GM12878 (cell line): Measurements from ENCODE around the gene ZC3H7B. TPM values are rescaled to one million over a fixed set of nuclear protein-coding genes. Genes with fewer than 3 reads are reported as not detected.

Experiments used
- ATAC-seq: fragments of 200-7000 bp; cut with Tn5 transposase; 3 replicates; pipeline ENCODE4 v1.9.1; 2020; ENCODE audit warnings: mild to moderate bottlenecking, moderate library complexity
- BruUV-seq: library from RNA; stranded (reverse); fragments of 400-500 nt; replicated peaks from 2 replicates; lab custom pipeline; 2021; lab: Mats Ljungman, UMichigan
- CTCF ChIA-PET: fragments of 300-600 bp; sonication (Branson Sonifier 250); formaldehyde crosslinking; extraction: SDS; loops from one replicate; lab custom pipeline; 2021; ENCODE audit warnings: inconsistent platforms; lab: Yijun Ruan, JAX
- POLR2A ChIA-PET: fragments of 350-600 bp; formaldehyde crosslinking; extraction: SDS; loops from one replicate; lab custom pipeline; 2021; ENCODE audit warnings: inconsistent platforms; lab: Charles Lee
- RAD21 ChIA-PET: fragments of 300-600 bp; sonication (Branson Sonifier 250); formaldehyde crosslinking; loops from one replicate; lab custom pipeline; 2023; ENCODE audit warnings: antibody characterized with exemption; ENCODE audit not compliant: unreplicated experiment; lab: Charles Lee
- SMC1A ChIA-PET: fragments of 300-600 bp; sonication (Branson Sonifier 250); formaldehyde crosslinking; loops from one replicate; lab custom pipeline; 2023; ENCODE audit not compliant: unreplicated experiment, uncharacterized antibody; lab: Charles Lee
- DNase-seq: peaks from one replicate; pipeline ENCODE4 v3.0.0-alpha.2; 2011; ENCODE audit warnings: low read depth, low spot score
- FAIRE-seq: peaks from 3 replicates; lab custom pipeline; 2011; peaks lifted over from hg19 to GRCh38; lab: Jason Lieb, UNC
- H2AFZ ChIP-seq: 2 replicates; pipeline ENCODE4 v1.6.0; 2011; ENCODE audit warnings: low read depth, low read length, control low read depth; ENCODE audit not compliant: control insufficient read depth
- H3K27ac ChIP-seq: 2 replicates; pipeline ENCODE4 v1.5.1; 2011; ENCODE audit warnings: control low read depth; ENCODE audit not compliant: control insufficient read depth, insufficient read depth
- H3K27me3 ChIP-seq, 2 experiments: replicated peaks in 1 of 2; 2 replicates each; pipeline versions ENCODE4 v1.6.0 to v1.6.1; 2011; ENCODE audit warnings: low read length in 1 of 2; ENCODE audit not compliant: control insufficient read depth in 2 of 2, insufficient read depth in 2 of 2
- H3K36me3 ChIP-seq, 2 experiments: 2 replicates each; pipeline ENCODE4 v1.5.1; 2011; ENCODE audit warnings: low read length in 1 of 2; ENCODE audit not compliant: control insufficient read depth in 2 of 2, insufficient read depth in 2 of 2
- H3K4me1 ChIP-seq: 2 replicates; pipeline ENCODE4 v1.6.1; 2011; ENCODE audit warnings: mild to moderate bottlenecking, low read length, moderate library complexity, mixed read lengths; ENCODE audit not compliant: control insufficient read depth, insufficient read depth
- H3K4me2 ChIP-seq: 2 replicates; pipeline ENCODE4 v1.6.0; 2011; ENCODE audit warnings: control low read depth; ENCODE audit not compliant: control insufficient read depth, insufficient read depth
- H3K4me3 ChIP-seq: fragments of 200-600 bp; sonication (generic); 2 replicates; pipeline ENCODE4 v1.5.1; 2016
- H3K79me2 ChIP-seq: 2 replicates; pipeline ENCODE4 v1.6.0; 2011; ENCODE audit warnings: low read length; ENCODE audit not compliant: control insufficient read depth, insufficient read depth
- H3K9ac ChIP-seq: 2 replicates; pipeline ENCODE4 v1.8.0; 2011; ENCODE audit warnings: low read length, control low read depth, mixed read lengths; ENCODE audit not compliant: control insufficient read depth, insufficient read depth
- H3K9me3 ChIP-seq: replicated peaks from 3 replicates; pipeline ENCODE4 v1.5.1; 2011; ENCODE audit warnings: mild to moderate bottlenecking, low read length; ENCODE audit not compliant: control insufficient read depth, insufficient read depth
- H4K20me1 ChIP-seq: 2 replicates; pipeline ENCODE4 v1.6.0; 2011; ENCODE audit not compliant: control insufficient read depth, insufficient read depth
- CHD2 ChIP-seq: IDR thresholded peaks from 2 replicates; pipeline ENCODE4 v1.6.1; 2011; ENCODE audit warnings: low read depth, low read length, improper control_type of control experiment, borderline replicate concordance
- EGR1 ChIP-seq, 2 experiments: IDR thresholded peaks; 1 replicate in 1 of 2; 2 replicates in 1 of 2; pipeline ENCODE4 v1.6.1; 2011 to 2012; ENCODE audit warnings: low read depth in 2 of 2, low read length in 2 of 2, borderline replicate concordance in 1 of 2, mild to moderate bottlenecking in 1 of 2, moderate library complexity in 1 of 2
- GABPA ChIP-seq: IDR thresholded peaks from 2 replicates; pipeline ENCODE4 v1.6.1; 2014; ENCODE audit warnings: antibody characterized with exemption, low read depth, mild to moderate bottlenecking, inconsistent platforms
- HCFC1 ChIP-seq: fragments of 150-350 bp; IDR thresholded peaks from 2 replicates; pipeline ENCODE4 v1.6.1; 2014; ENCODE audit warnings: low read length
- IRF3 ChIP-seq: fragments of 450-650 bp; IDR thresholded peaks from 2 replicates; pipeline ENCODE4 v1.6.1; 2014; ENCODE audit warnings: mild to moderate bottlenecking
- MEF2A ChIP-seq: IDR thresholded peaks from 2 replicates; pipeline ENCODE4 v1.6.1; 2011; ENCODE audit warnings: low read depth, mild to moderate bottlenecking, low read length, moderate library complexity; ENCODE audit not compliant: insufficient read depth
- MYC ChIP-seq: IDR thresholded peaks from 2 replicates; pipeline ENCODE4 v1.6.1; 2011; ENCODE audit warnings: mild to moderate bottlenecking, low read length, moderate library complexity, inconsistent platforms; ENCODE audit not compliant: insufficient read depth, insufficient replicate concordance, insufficient read length, severe bottlenecking
- NFYA ChIP-seq: IDR thresholded peaks from 2 replicates; pipeline ENCODE4 v1.6.1; 2011; ENCODE audit warnings: low read depth, mild to moderate bottlenecking, low read length, improper control_type of control experiment, borderline replicate concordance
- NR2F1 ChIP-seq: fragments of 450-650 bp; conservative IDR thresholded peaks from 2 replicates; pipeline ENCODE4 v1.6.1; 2017; ENCODE audit warnings: mild to moderate bottlenecking
- PAX5 ChIP-seq: IDR thresholded peaks from 2 replicates; pipeline ENCODE4 v1.6.1; 2011; ENCODE audit warnings: low read depth, low read length, borderline replicate concordance
- POLR2AphosphoS2 ChIP-seq: IDR thresholded peaks from 2 replicates; pipeline ENCODE4 v1.6.1; 2011; ENCODE audit warnings: low read depth, mild to moderate bottlenecking, low read length, improper control_type of control experiment, moderate library complexity
- SPI1 ChIP-seq: IDR thresholded peaks from 2 replicates; pipeline ENCODE4 v1.6.1; 2011; ENCODE audit warnings: low read depth, mild to moderate bottlenecking, low read length, moderate library complexity, borderline replicate concordance; ENCODE audit not compliant: insufficient read depth
- ZBTB4 ChIP-seq: fragments of 450-650 bp; formaldehyde crosslinking; IDR thresholded peaks from 2 replicates; pipeline ENCODE4 v1.4.0; 2022; ENCODE audit warnings: mild to moderate bottlenecking, moderate library complexity
- ZZZ3 ChIP-seq: IDR thresholded peaks from 2 replicates; pipeline ENCODE4 v1.6.1; 2011; ENCODE audit warnings: low read depth; ENCODE audit not compliant: control insufficient read depth, insufficient read length
- WGBS: methylation state at CpG from one replicate; pipeline ENCODE4 v1.1.6; 2016; ENCODE audit warnings: low lambda C conversion rate; ENCODE audit not compliant: insufficient replicate concordance, insufficient coverage; ENCODE audit errors: missing lambda C conversion rate; 5-methylcytosine and 5-hydroxymethylcytosine counted together
- in situ Hi-C: fragments of 300-500 bp; cut with MboI; formaldehyde crosslinking; loops from 9 replicates; pipeline ENCODE4 v1.14.3; 2018; ENCODE audit warnings: mixed read lengths
- intact Hi-C: fragments of 100-400 bp; cut with micrococcal nuclease; formaldehyde crosslinking; loops from one replicate; pipeline ENCODE4 v1.14.2; 2022; ENCODE audit not compliant: unreplicated experiment
- polyA plus RNA-seq, 11 experiments: library from polyadenylated mRNA; depleted of rRNA in 4 of 11; unstranded in 6 of 11; stranded (reverse) in 5 of 11; fragments of >200 nt; fragmentation: Nextera tagmentation in 4 of 11; fragmentation: Illumina TruSeq in 1 of 11; extraction: Ambion mirVana in 4 of 11; extraction: Trizol in 1 of 11; gene quantifications; 1 replicate in 1 of 11; 2 replicates in 10 of 11; pipeline versions ENCODE4 v1.2.1 to v1.2.3, GENCODE V29; 2011 to 2016; ENCODE audit warnings: inconsistent platforms in 2 of 11, missing spikeins in 2 of 11, low read depth in 1 of 11
- total RNA-seq, 4 experiments: library from RNA; depleted of rRNA in 3 of 4; stranded (reverse); fragments of >200 nt in 3 of 4; fragmentation: Illumina TruSeq in 1 of 4; extraction: Trizol in 1 of 4; gene quantifications; 2 replicates each; pipeline versions ENCODE4 v1.2.1 to v1.2.3, GENCODE V29; 2013 to 2021
- TF ChIP-seq, protein P1 (sequence below): fragments of 450-650 bp; IDR thresholded peaks from 2 replicates; pipeline ENCODE4 v1.6.1; 2018; ENCODE audit warnings: borderline replicate concordance, mild to moderate bottlenecking; ENCODE audit not compliant: partially characterized antibody
- TF ChIP-seq, protein P2 (sequence below): fragments of 150-350 bp; IDR thresholded peaks from 2 replicates; pipeline ENCODE4 v1.6.1; 2014; ENCODE audit warnings: mild to moderate bottlenecking, low read depth, low read length

ZC3H7B gene
- total and polyA plus RNA-seq, 10 of the 15 experiments (the other 5 are each of a cell fraction or from before 2014, with no cell fraction given): 0.26 to 52.3 (median 22.4) TPM

- POLR2A ChIA-PET: no interaction called here
- Histone ChIP-seq H3K79me2 (no peaks in the 10 kb centered on the region), H3K4me3 (no peak overlapping the region), H3K9ac (no peak overlapping the region), H2AFZ (no peak overlapping the region), H3K36me3 (peaks cover 14 to 59% of the 10 kb centered on the region in 2 experiments), H4K20me1 (no peaks in the 10 kb centered on the region), H3K4me1 (no peaks in the 10 kb centered on the region), H3K27me3 (no peaks in the 10 kb centered on the region), H3K4me2 (no peak overlapping the region), H3K27ac (no peak overlapping the region), H3K9me3 (no peaks in the 10 kb centered on the region)
- no peak for DNase-seq
- intact Hi-C loops: no loop called here
- no peak for FAIRE-seq
- CTCF ChIA-PET: interaction anchor here (1.1 kb wide), 1 partner anchor 16 kb away, joined by 4 read pairs; no protein-coding TSS in a partner anchor
- WGBS: 84% methylated on average over 6 of the region's 7 CpGs
- in situ Hi-C loops: no loop called here
- ATAC-seq: no peak
- SMC1A ChIA-PET: no interaction called here
- RAD21 ChIA-PET: no interaction called here
- no TSS peak for BruUV-seq
- TF ChIP-seq EGR1 (IDR thresholded peaks at IDR 0.05; ENCODE audit: borderline replicate concordance in 1 of 2, low read depth in 2 of 2, low read length in 2 of 2) (no peak), HCFC1 (no peak), NFYA (no peak), CHD2 (no peak), IRF3 (no peak), ZBTB4 (no peak), MYC (no peak), SPI1 (no peak), ZZZ3 (no peak), POLR2AphosphoS2 (no peak), MEF2A (no peak), NR2F1 (no peak), PAX5 (no peak), GABPA (no peak)
- TF ChIP-seq, protein P1, sequence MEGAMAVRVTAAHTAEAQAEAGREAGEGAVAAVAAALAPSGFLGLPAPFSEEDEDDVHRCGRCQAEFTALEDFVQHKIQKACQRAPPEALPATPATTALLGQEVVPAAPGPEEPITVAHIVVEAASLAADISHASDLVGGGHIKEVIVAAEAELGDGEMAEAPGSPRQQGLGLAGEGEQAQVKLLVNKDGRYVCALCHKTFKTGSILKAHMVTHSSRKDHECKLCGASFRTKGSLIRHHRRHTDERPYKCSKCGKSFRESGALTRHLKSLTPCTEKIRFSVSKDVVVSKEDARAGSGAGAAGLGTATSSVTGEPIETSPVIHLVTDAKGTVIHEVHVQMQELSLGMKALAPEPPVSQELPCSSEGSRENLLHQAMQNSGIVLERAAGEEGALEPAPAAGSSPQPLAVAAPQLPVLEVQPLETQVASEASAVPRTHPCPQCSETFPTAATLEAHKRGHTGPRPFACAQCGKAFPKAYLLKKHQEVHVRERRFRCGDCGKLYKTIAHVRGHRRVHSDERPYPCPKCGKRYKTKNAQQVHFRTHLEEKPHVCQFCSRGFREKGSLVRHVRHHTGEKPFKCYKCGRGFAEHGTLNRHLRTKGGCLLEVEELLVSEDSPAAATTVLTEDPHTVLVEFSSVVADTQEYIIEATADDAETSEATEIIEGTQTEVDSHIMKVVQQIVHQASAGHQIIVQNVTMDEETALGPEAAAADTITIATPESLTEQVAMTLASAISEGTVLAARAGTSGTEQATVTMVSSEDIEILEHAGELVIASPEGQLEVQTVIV: no peak
- TF ChIP-seq, protein P2, sequence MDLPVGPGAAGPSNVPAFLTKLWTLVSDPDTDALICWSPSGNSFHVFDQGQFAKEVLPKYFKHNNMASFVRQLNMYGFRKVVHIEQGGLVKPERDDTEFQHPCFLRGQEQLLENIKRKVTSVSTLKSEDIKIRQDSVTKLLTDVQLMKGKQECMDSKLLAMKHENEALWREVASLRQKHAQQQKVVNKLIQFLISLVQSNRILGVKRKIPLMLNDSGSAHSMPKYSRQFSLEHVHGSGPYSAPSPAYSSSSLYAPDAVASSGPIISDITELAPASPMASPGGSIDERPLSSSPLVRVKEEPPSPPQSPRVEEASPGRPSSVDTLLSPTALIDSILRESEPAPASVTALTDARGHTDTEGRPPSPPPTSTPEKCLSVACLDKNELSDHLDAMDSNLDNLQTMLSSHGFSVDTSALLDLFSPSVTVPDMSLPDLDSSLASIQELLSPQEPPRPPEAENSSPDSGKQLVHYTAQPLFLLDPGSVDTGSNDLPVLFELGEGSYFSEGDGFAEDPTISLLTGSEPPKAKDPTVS: no peak
Measured at GRCh38 chr22:41254230-41254629, 47.1 kb upstream of the ZC3H7B start.
